Activated CD4-positive, alpha-beta T cell treated with anti-CD3 and anti-CD28 coated beads, Interleukin-2, Interleukin-6, amounts not matched to agents 100 ng/mL and 50 ng/mL, durations not matched to agents 16 hours and 8 hours (primary cell): ENCODE results near the gene PAX4.
"Not testable (repeated sequence)": the region's sequence is repeated elsewhere in the genome, so short reads cannot be mapped to it uniquely, and the experiment has no call there.

Source experiments
- DNase-seq: peaks from one replicate; pipeline ENCODE4 v3.0.0-alpha.2; 2020

PAX4 gene

GRCh38 chr7:127584648-127585043 is 33.3 kb downstream of the PAX4 start:
- no peak for DNase-seq

DNA sequence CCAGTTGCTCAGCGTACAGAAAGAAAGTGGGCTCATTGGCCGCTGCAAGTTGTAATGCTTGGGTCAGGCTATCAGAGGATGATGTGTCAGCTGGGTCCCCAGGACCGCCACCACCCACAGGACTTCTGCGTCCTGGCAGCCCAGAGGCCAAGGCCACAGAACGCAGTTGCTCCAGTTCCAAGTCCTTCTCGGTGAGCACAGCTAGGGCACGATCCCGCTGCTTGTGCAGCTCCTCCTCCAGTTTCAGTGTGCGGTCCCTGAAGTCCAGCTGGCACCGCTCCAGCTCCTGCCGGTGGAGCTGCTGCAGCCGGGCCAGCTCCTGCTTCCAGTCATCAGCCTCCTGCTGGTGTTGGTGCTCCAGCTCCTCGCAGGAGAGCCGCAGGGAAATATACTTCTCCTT is 35.6 kb downstream of the PAX4 start:
- DNase-seq = no peak

DNA sequence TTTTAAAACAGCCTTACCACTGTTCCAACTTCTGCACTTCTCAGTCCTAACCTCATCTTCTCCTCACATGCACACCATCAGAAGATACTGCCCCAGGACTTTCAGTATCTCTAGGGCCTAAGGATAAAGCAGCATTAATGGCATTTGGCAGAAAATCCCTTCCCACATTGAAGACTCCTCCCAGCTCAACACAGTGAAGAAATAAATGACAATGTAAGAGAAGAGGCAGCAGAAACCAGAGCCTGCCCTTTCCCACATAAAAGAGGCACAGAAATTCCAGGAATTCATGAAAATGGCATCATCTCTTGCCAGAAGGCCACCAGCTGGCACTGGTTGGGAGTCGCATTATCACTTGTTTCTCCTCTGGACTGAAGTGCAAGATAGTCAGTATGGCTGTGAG is 36.2 kb downstream of the PAX4 start:
- DNase-seq = no peak

GRCh38 chr7:127580612-127581011 is 37.3 kb downstream of the PAX4 start:
- DNase-seq = no peak

DNA sequence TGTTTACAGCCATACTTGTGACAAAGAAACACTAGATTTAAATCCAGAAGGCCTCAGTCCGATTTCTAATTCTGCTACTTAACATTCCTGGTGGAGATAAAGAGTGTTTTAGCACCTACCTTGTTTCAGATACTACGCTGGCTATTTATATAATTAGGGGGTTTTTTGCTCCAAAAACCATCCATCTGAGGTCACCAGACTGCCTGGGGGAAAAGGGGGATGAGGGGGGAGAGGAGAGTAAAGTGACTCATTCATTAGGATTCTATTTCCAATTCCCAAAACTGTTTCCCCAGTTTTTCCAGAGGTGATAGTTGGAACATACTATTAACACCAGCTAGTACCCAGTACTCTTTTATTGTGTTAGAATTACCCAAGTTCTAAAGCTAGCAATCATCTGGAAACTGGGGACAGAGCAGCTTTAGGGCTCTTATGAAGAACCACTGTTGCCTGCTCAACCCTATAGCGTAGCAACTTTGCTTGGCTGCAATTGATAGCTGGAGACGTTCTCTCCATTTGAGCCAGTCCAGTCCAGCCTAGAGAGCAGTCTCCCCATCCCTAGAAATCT is 39.1 kb downstream of the PAX4 start:
- DNase-seq = no peak

- no peak for DNase-seq
Observed at GRCh38 chr7:127578036-127578684, 39.8 kb downstream of the PAX4 start.

GRCh38 chr7:127571741-127572505 is 46.0 kb downstream of the PAX4 start:
- no peak for DNase-seq

- not testable (repeated sequence) for DNase-seq
Observed at GRCh38 chr7:127568034-127568433, 49.9 kb downstream of the PAX4 start.

- DNase-seq = no peak
Observed at GRCh38 chr7:127566242-127566641, 51.7 kb downstream of the PAX4 start.
